Subcutaneous adipose tissue (tissue), 4 donors: Measurements from ENCODE around the gene DLK1. TPM values are rescaled to one million over a fixed set of nuclear protein-coding genes. Genes with fewer than 3 reads are reported as not detected.

Experiments
- CTCF ChIP-seq: fragments of 450-650 bp; IDR thresholded peaks from one replicate; pipeline ENCODE4 v1.5.1; 2016; ENCODE audit warnings: low read depth, mild to moderate bottlenecking, control low read depth, antibody characterized with exemption, moderate library complexity
- total RNA-seq, 4 donors: library from RNA; depleted of rRNA; stranded (reverse); fragments of >200 nt; gene quantifications; one replicate each; pipeline ENCODE4 v1.1.0, GENCODE V29; 2016

The DLK1 gene
- total RNA-seq, 4 donors from 2014 or later: not detected

- TF ChIP-seq CTCF: no peak
Measured at GRCh38 chr14:100749967-100750597, 23.4 kb downstream of the DLK1 start.

DNA sequence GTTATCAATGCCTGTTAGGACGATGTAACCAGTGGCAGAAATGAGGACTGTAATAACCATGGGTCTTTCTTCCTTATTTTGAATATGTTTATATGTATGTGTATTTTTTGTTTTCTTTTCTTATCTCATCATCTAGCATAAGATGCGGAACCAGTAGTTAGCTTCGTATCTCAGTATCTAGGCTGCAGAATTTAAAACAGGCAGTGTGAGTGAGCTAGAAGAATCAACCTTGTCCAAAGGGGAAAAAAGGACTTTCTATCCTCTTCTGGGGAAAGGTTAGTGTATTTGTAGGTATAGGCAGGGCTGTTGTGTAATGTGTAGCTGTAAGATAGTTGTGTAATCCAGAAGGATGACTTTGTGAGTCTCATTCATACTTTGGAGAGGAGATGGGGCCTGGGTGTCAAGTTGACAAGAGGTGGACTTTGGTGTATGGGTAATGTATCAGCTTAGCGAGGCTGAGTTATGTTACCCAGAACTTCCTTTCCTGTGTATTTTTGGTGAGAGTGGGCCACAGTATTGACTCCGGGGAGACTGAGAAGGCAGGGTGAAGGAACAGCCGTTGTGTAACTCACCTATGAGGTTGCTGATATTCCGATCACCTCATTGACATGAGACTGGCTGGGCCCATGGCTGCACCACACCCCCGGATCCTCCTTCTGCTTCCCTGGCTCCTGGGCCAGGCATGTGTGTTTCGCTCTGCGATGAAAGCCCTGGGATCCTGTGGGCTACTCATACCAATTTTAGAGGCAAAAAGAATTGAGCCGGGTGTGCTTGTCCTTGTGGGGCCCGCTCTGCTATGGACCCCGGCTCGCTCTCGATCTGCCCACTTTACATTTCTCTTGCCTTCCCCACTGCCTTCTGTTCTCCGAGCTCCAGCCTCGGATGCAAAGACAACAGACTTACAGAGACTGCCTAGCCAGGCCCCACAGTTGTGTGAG, 24.3 kb downstream of the DLK1 start:
- TF ChIP-seq CTCF: no peak

GRCh38 chr14:100754020-100754419, 27.3 kb downstream of the DLK1 start:
- no peak for TF ChIP-seq CTCF

DNA sequence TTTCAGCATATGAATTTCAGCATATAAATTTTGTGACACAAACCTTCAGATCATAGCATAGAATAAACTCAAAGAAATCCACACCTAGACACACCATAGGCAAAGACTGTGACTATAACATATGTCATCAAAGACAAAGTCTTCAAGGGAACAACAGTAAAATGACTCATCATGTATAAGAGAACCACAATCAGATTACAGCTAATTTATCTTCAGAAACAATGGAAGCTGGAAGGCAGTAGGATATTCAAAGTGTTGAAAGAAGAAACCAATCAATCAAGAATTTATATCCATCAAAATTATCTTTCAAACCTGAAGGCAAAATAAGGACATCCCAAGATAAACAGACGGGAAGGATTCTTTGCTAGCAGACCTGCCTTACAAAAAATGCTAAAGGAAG, 29.0 kb downstream of the DLK1 start:
- TF ChIP-seq CTCF: no peak

GRCh38 chr14:100761481-100761880, 34.8 kb downstream of the DLK1 start:
- TF ChIP-seq CTCF: no peak

- TF ChIP-seq CTCF: no peak
Measured at GRCh38 chr14:100762089-100762515, 35.4 kb downstream of the DLK1 start.

DNA sequence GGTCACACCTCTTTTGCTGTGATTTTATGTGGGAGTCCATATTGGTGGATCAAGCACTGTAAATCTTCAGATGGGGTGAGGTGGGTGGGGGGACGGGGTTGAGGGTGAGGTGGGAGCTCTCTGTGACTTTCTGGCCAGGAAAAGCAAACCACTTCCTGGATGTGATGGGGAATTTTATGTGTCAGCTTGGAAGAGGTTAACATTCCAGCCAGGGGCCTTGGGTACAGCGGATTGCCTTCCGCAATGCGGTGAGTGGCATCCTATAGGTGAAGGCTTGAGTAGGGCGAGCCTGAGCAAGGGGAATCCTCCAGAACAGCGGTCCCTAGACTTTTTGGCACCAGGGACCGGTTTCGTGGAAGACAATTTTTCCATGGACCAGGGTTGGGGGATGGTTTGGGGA, 36.2 kb downstream of the DLK1 start:
- no peak for TF ChIP-seq CTCF
